ENCODE results near the gene DAAM2. TPM values are rescaled to one million over a fixed set of nuclear protein-coding genes. Genes with fewer than 3 reads are reported as not detected.

Gene DAAM2
- total RNA-seq, 1 donor from 2014 or later, result not detected

DNA sequence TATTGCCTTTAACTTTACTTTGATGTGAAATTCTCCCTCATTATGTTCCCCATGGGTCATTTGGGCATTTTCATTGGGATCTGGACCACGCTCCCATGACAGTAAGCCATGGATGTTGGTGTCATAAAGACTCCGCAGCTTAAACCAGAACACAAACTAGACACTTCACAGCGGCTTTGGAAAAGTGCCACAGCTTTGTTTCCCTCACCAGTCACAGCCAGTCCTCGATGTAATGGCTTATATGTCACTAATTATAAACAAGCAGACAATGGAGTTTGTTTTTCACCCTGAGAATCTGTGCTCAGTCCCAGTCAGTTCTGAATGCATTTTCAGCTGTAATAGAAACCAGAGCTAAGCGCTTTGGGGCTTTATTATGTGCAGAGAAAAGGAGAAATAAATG lies 23.2 kb upstream of the DAAM2 start:
- CTCF ChIA-PET, result no interaction called here
- POLR2A ChIA-PET, result no interaction called here
- ATAC-seq (ENCODE audit: low read depth) (no peak), DNase-seq (no peak)
- Mint-ChIP-seq H3K27ac (no peak overlapping the region), H3K4me3 (no peak overlapping the region), H3K27me3 (peaks cover 5% of the 10 kb centered on the region), H3K36me3 (ENCODE audit: low read depth) (no peaks in the 10 kb centered on the region), H3K9me3 (no peaks in the 10 kb centered on the region), H3K4me1 (no peaks in the 10 kb centered on the region)
- TF ChIP-seq, protein P1, sequence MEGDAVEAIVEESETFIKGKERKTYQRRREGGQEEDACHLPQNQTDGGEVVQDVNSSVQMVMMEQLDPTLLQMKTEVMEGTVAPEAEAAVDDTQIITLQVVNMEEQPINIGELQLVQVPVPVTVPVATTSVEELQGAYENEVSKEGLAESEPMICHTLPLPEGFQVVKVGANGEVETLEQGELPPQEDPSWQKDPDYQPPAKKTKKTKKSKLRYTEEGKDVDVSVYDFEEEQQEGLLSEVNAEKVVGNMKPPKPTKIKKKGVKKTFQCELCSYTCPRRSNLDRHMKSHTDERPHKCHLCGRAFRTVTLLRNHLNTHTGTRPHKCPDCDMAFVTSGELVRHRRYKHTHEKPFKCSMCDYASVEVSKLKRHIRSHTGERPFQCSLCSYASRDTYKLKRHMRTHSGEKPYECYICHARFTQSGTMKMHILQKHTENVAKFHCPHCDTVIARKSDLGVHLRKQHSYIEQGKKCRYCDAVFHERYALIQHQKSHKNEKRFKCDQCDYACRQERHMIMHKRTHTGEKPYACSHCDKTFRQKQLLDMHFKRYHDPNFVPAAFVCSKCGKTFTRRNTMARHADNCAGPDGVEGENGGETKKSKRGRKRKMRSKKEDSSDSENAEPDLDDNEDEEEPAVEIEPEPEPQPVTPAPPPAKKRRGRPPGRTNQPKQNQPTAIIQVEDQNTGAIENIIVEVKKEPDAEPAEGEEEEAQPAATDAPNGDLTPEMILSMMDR (IDR thresholded peaks at IDR 0.05), result no peak
- intact Hi-C loops (cut with micrococcal nuclease), result no loop called here

DNA sequence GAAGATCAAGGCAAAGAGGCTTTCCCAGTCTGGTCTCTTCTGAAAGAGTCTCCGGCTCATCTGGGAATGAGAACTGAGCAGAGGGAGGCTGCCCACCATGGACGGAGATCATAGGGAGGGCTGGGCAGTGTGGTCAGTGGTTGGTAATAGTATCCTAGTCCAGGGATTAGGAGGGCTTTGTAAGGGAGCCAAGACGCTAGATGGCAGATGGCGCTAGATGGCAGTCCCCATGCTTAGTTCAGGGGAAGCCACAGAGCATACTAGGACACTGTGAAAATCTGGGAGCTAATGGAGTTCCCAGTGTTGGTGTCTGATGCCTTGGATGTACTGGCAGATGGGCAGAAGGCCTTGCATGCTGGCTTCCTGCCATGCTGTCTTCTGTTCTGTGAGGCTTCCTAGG lies 21.7 kb upstream of the DAAM2 start:
- H3K27ac Mint-ChIP-seq, result no peak overlapping the region
- intact Hi-C loops (cut with micrococcal nuclease), result no loop called here
- H3K4me3 Mint-ChIP-seq, result no peak overlapping the region
- no peaks in the 10 kb centered on the region for H3K4me1 Mint-ChIP-seq
- no peaks in the 10 kb centered on the region for H3K9me3 Mint-ChIP-seq
- no peaks in the 10 kb centered on the region for H3K27me3 Mint-ChIP-seq
- ATAC-seq (ENCODE audit: low read depth), result no peak
- TF ChIP-seq, protein P1 (IDR thresholded peaks at IDR 0.05), result no peak
- ChIA-PET POLR2A (no interaction called here), CTCF (no interaction called here)
- no peaks in the 10 kb centered on the region for H3K36me3 Mint-ChIP-seq (ENCODE audit: low read depth)
- no peak for DNase-seq

GRCh38 chr6:39772559-39773273 lies 19.5 kb upstream of the DAAM2 start:
- no peaks in the 10 kb centered on the region for H3K9me3 Mint-ChIP-seq
- H3K27me3 Mint-ChIP-seq, result no peaks in the 10 kb centered on the region
- no peak for DNase-seq
- intact Hi-C loops (cut with micrococcal nuclease), result no loop called here
- POLR2A ChIA-PET, result no interaction called here
- TF ChIP-seq, protein P1 (IDR thresholded peaks at IDR 0.05), result no peak
- no peaks in the 10 kb centered on the region for H3K36me3 Mint-ChIP-seq (ENCODE audit: low read depth)
- H3K4me1 Mint-ChIP-seq, result no peaks in the 10 kb centered on the region
- CTCF ChIA-PET, result no interaction called here
- H3K4me3 Mint-ChIP-seq, result no peak overlapping the region
- no peak for ATAC-seq (ENCODE audit: low read depth)
- H3K27ac Mint-ChIP-seq, result no peak overlapping the region

DNA sequence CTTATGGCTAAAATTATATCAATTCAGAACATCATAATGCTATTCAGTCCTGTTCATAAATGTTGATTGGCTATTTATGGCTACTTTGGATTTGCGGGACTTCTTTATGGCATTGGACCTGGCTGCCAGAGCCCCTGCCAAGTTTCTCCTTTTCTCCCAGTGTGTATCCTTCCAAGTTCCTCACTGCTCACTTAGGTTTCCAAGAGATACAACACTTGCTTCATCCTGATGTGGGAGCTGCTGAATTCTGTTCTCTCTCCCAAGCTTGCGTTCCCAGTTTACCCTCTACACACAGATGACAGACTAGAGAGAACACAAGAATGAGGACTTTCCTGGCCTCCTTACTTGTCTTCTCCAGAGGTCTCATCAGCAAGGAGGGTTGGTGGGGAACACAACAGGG lies 18.4 kb upstream of the DAAM2 start:
- Mint-ChIP-seq H3K4me3 (no peak overlapping the region), H3K4me1 (no peaks in the 10 kb centered on the region), H3K36me3 (ENCODE audit: low read depth) (no peaks in the 10 kb centered on the region), H3K9me3 (no peaks in the 10 kb centered on the region), H3K27me3 (no peaks in the 10 kb centered on the region), H3K27ac (no peak overlapping the region)
- no peak for ATAC-seq (ENCODE audit: low read depth)
- intact Hi-C loops (cut with micrococcal nuclease), result no loop called here
- TF ChIP-seq, protein P1 (IDR thresholded peaks at IDR 0.05), result no peak
- POLR2A ChIA-PET, result no interaction called here
- CTCF ChIA-PET, result no interaction called here
- DNase-seq, result no peak

DNA sequence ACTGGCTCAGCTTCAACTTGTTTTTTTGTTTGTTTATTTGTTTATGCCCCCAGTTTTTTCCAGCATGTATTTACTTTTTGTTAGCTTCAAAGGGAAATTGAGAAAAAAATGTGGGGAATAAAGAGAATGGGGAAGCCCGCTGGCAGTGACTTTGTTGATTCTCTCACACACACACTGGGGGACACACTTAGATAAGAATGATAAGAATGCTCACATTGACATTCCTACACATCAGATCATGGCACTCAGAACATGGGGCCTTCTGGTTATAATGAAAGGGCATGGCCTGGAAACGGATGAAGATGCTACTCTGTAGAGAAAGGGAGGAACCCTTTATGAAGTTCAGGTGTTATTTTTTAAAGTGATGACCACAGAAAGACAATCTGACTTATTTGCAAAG lies 15.6 kb upstream of the DAAM2 start:
- no peak overlapping the region for H3K4me3 Mint-ChIP-seq
- H3K9me3 Mint-ChIP-seq, result no peaks in the 10 kb centered on the region
- H3K36me3 Mint-ChIP-seq (ENCODE audit: low read depth), result no peaks in the 10 kb centered on the region
- no peaks in the 10 kb centered on the region for H3K4me1 Mint-ChIP-seq
- CTCF ChIA-PET, result no interaction called here
- POLR2A ChIA-PET, result no interaction called here
- TF ChIP-seq, protein P1 (IDR thresholded peaks at IDR 0.05), result no peak
- no peak overlapping the region for H3K27ac Mint-ChIP-seq
- DNase-seq, result no peak
- no peak for ATAC-seq (ENCODE audit: low read depth)
- H3K27me3 Mint-ChIP-seq, result no peaks in the 10 kb centered on the region
- intact Hi-C loops (cut with micrococcal nuclease), result no loop called here
